GM11168 (cell line): ENCODE data around the gene UVSSA.
"Not testable (repeated sequence)": the region's sequence is repeated elsewhere in the genome, so short reads cannot be mapped to it uniquely, and the experiment has no call there.

Experiments
- in situ Hi-C: fragments of 300-500 bp; cut with MboI; formaldehyde crosslinking; loops from one replicate; pipeline ENCODE4 v1.12.0; 2022; ENCODE audit warnings: low sequenced_read_pairs; ENCODE audit not compliant: unreplicated experiment

Gene UVSSA

DNA sequence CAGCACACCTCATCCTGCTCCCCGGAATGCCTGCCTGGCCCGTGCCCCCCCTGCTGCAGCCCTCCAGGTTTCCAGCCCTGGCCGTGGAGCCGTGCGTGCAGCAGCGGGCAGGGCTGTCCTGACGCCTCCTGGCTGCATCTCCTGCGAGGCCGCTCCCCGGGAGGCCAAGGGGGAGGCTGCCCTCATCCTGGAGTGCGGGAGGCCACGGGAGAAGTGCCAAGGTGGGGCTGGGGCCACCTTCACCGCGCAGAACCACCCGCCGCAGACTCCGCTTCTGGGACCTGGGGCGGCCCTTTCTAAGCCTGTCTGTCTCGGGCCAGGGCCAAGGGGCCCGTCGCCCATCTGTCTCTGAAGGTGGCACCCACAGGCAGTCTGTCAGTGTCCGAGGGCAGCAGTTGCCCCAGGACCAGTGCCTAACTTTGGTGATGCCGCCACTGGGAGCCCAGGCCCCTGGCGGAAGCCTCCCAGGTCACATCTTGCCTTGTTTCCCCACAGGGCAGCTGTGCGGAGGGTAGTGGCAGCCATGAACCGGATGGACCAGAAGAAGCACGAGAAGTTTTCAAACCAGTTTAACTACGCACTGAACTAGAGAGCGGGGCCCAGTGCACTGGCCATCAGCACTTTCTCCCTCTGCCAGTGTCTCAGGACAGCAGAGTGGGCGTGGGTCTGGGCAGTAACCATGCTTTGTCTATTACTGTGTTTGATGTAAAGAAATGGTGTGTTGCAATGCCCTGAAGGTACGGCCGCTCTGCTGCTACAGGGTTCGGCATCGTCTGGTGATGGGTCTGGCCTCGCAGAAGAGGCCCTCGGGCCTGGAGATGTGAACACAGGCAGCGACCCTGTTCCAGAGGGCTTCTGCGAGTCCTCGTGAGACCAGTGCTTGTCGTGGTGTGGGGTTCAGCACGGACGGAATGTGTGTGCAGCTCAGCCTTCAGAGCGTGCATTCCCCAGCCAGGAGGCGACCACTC lies 38.6 kb downstream of the UVSSA start:
- in situ Hi-C loops, result no loop called here

DNA sequence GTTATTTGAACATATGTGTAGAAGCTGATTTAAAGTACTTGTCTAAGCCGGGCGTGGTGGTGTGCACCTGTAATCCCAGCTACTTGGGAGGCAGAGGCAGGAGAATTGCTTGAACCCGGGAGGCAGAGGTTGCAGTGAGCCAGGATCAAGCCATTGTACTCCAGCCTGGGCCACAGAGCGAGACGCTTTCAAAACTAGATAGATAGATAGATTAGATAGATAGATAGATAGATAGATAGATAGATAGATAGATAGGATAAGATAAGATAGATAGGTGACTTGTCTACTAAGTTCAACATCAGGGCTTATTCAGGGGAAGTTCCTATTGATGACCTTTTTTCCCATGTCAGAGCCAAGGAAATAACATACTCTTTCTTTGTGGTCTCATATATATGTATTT lies 46.4 kb downstream of the UVSSA start:
- in situ Hi-C loops, result not testable (repeated sequence)

DNA sequence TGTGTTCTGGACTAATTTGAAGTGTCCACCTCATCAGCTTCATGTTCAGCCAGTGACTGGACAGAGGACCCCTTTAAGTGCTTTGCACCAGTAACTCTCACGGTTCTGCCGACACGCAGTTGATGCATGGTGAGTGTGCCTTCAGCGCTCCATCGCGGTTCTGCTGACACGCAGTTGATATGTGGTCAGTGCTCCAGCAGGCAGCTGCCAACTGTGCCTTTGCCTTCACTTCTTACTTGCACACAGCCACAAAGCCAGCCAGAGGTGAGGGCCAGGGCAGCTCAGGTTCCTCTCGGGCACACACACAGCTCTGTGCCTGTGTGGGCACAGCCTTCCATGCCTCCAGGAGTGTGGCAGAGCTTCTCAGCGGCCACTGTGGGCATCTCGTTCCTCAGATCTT lies 46.9 kb downstream of the UVSSA start:
- in situ Hi-C loops, result no loop called here

DNA sequence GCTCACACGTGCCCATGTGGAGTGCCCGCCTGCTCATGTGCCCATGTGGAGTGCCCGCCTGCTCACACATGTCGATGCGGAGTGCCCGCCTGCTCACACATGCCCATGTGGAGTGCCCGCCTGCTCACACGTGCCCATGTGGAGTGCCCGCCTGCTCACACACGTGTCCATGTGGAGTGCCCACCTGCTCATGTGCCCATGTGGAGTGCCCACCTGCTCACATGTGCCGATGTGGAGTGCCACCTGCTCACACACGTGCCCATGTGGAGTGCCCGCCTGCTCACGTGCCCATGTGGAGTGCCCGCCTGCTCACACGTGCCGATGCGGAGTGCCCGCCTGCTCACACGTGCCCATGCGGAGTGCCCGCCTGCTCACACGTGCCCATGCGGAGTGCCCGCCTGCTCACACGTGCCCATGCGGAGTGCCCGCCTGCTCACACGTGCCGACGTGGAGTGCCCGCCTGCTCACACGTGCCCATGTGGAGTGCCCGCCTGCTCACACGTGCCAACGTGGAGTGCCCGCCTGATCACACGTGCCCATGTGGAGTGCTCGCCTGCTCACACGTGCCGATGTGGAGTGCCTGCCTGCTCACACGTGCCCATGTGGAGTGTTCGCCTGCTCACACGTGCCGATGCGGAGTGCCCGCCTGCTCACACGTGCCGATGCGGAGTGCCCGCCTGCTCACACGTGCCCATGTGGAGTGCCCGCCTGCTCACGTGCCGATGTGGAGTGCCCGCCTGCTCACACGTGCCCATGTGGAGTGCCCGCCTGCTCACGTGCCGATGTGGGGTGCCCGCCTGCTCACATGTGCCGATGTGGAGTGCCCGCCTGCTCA lies 47.8 kb downstream of the UVSSA start:
- in situ Hi-C loops, result not testable (repeated sequence)

DNA sequence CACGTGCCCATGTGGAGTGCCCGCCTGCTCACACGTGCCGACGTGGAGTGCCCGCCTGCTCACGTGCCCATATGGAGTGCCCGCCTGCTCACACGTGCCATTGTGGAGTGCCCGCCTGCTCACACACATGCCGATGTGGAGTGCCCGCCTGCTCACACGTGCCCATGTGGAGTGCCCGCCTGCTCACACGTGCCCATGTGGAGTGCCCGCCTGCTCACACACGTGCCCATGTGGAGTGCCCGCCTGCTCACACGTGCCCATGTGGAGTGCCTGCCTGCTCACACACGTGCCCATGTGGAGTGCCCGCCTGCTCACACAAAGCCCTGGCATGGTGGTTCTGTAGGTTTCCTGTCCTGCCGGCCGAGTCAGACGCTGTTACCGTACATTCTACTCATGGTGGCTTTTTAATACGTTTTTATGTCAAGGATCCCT lies 48.4 kb downstream of the UVSSA start:
- in situ Hi-C loops, result not testable (repeated sequence)

DNA sequence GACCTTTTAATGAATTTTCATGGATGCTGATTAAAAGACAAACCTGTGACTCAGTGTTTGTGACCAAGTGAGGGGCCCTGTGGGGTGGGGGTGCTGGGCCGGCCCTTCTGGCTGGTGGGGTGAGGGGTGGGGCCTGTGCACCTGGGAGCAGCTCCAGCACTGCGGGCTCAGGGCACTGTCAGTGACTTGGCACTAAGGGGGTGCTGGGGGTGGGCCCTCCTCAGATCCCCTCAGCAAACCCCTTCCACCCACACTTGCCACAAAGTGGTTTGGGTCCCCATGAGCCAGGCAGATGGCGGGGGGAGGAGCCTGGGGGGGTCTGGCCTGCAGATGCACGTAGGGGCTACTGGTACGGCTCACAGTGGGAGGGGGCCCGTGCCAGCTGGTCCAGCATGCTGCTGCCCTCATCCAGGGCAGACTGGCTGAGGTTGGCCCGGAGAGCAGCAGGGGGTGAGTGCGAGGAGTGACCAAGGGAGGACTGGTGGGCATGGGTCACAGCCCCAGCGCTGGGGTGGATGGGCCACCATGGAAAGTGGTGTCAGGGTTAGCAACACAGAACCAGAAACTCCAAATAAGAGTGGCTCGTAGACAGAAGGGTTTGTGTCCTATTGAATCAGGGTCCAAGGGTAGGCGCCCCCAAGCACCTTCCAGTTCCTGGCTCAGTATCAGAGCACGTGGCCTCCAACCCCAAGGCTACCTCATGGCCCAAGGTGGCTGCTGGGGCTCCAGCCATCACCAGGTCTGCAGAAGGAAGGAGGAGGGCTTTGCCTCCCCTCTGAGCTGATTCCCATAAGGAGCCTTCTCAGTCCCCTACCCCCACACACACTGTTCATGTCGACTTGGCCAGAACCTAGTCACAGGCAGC lies 49.2 kb downstream of the UVSSA start:
- in situ Hi-C loops, result no loop called here

DNA sequence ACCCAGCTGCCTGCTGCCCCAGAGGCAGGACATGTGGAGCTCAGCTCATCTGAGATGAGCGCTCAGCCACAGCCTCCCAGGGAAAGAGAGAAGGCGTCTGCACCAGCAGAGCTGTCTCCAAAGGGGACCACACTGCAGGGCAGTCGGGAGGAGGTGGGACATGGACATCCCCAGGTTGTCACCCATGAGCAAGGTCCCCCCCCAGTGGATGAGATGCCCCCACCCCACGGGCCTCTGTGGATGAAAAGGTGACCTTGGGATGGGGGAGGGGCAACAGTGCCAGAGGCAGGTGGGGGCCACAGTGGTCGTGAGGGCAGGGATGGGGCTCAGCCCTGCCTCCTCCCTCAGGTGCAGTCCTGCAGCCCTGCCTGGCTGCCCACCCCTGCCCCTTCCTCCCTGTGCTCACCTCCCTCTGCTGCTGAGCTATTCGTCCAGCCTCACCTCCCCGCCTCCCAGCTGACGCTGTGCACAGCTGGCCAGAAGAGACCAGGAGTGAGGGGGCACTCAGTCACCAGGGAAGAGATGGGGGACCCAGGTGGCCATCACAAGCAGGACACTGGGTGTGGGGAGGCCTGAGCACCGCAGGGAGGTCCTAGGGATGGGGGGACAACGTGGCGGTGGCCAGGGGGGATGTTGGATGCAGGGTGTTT lies 49.9 kb downstream of the UVSSA start:
- in situ Hi-C loops, result no loop called here

DNA sequence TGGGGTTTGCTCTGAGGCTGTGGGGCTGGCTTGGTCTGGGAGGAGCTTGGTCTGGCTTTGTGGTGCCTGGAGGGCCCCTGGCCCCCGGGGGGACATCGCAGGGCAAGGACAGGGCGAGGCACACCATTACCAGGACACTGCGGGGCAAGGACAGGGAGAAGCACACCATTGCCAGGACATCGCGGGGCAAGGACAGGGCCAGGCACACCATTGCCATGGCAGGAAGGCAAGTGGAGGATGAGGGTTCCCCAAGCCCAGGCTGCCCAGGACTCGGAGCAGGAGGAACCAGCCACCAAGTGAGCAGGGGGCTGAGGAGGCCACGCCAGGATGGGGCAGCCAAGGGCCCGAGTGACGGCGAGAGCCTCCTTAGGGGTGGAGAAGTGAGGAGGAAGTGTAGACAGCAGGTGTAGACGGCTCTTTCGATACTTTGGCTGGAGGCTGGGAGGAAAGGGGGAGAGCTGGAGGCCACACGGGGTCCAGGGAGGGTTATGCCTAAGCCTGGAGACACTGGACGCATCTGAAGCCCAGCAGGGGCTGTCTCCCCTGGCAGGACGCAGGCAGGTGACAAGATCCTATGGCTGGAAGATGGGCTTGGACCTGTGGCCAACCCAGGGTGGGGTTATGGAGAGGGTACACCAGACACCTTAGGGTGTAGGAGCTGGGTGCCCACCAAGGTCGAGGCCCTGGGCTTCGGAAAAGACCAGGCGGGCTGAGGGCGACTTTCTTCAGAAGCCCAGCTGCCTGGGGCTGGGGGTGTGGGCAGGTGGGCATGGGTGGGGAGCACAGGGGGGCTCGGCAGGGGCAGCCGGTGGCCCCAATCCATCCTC lies 51.9 kb downstream of the UVSSA start:
- in situ Hi-C loops, result no loop called here

DNA sequence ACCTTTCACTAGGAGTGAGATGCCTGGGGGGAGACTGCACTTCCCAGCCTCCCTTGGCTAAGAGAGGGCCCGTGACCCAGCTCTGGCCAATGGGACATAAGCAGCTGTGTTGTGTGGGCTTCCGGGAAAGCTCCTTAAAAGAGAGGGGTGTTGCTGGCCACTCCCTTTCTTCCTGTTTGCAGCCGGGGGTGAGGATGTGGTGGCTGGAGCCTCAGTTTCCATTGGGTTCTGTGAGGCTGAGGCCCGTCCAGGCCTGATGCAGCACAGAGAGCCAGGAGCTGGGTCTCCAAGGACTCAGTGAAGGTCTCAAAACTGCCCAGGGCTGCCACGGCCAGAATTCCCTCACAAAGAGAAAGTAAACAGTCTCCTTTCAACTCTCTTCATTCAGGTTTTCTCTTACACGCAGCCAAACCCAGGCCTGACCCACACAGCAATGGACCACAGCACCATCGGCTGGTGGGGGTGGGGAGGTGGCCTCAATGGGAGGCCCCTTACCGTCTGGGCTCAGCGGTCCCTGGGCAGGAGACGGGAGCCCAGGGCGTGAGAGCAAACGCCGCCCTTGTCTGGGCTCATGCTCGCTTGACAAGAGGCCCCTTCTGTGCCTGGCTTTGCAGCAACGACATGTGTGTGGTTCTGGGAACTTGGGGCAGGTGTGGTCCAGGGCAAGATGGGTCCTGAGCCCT lies 52.6 kb downstream of the UVSSA start:
- in situ Hi-C loops, result no loop called here

DNA sequence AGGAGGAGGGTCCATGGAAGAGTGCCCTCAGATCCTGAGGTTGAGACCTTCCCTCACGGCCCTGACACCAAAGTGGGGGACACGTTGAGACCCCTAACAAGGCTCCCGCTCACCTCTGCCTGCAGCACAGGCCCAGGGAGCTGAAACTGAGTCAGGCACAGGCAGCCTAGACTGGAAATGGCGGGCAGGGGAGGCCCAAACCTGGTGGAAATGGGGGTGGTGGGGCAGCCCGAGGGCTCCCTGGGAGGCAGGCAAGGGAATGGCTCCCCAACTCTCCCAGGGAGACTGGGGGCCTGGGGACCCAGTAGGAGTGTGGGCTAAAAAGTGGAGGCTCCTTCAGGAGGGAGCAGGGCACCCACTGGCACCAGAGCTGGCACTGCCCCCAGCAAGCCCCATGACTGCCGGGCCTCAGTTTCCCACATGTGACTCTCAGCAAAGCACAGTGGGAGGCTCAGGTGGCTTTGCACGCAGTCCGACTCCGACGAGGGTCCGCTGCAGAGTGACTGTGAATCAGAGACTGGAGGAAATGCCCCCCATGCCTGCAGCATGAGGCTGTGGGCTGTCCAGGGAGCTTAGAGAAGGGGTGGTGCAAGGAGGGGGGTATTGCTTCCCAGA lies 53.3 kb downstream of the UVSSA start:
- in situ Hi-C loops, result no loop called here

DNA sequence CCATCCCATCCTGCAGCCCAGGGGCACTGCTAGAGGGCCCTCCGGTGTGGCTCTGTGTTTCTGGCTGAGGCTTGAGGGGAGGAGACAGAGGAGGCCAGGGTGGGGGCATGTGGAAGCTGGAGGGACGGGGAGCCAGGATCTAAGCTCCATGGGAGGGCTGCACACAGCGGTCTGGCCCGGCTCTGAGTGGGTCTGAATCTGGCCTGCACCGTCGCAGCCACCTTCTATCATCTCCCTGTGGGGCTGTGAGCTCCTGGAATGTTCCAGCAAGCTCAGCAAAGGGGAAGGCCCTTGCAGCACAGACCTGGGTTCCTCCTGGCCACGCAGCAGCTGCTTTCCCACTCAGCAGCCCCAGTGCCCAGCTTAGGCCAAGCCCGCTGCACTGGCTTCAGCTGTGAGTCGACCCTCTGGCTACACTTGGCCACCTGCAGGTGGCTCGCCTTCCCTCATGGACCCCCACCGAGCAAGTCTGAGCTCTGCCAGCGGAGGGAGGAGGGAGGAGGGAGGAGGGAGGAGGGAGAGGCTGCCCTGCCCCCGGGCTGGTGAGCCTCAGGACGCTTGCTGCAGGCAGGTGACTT lies 53.9 kb downstream of the UVSSA start:
- in situ Hi-C loops, result no loop called here

DNA sequence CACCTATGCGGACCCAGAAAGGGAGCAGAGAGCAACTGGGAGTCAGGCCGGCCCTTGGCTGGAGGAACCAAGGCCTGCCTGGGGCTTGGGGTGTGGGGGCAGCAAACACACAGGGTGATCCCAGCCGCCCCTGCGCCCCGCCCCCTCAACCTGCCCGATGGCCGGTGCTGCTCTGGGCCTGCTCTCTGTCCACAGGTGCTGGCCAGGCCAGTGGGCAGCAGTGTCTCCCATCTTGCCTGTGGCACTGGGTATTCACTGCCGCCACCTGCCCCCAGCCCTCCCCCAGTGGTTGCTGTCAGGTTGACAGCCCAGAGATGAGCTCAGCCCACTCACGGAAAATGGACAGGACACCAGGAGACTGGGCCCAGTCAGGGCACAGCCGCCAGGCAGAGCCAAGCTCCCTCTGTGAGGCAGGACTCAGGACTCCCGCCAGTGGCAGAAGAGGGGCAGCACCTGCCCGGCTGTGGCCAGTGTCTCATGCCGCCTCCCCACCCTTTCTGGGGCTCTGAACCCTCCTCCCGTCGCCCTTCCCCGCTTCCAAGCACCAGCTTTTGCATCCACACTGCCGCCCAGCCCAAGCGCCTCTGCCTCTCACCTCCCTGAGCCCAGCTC lies 54.5 kb downstream of the UVSSA start:
- in situ Hi-C loops, result no loop called here

DNA sequence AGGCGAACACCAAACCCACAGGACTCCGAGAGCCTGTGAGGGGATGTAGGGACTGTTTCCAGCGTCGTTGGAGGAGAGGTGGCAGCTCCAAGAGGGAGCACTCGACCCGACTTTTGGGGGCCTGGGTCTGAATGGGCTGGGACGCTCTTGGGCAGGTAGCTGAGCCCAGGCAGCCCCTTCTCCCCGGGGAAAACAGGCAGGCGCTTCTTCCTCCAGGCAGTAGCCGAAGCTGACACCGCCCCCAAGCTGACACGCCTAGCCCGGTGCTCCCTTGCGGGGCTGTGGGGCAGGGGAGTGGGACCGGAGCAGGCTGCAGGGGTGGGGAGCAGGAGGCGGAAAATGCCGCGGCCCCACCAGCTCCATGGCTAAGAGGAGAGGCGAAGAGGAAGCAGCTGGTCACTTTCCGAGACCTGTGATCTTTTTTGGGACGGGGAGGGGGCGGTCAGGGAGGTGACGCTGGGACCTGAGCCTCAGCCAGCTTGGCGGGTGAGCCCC lies 55.1 kb downstream of the UVSSA start:
- in situ Hi-C loops, result no loop called here

DNA sequence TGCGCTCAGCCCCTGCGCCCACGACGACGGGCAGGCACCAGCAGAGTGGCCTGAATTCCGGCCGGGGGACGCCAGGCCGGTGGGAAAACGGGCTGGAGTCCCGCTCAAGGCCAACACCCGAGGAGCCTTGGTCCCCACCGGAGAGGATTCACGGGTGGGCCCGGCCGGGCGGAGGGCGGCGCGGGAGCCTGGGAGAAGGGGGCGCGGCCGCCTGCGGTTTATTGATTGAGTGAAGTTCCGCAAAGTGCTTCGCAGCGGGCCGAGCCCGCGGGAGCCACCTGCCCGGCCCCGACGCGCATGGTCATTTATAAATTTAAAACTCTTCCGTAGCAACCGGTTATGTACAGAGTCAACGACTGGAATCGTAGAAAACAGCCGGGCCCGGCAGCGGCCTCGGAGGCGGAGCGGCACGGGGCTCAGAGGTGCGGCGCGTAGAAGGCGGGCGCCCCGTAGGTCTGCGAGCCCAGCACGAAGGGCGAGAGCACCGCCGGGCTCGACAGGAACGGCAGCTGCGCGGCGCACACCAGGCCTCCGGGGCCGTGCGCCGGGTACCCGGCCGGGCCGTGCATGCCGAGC lies 55.6 kb downstream of the UVSSA start:
- in situ Hi-C loops, result no loop called here

DNA sequence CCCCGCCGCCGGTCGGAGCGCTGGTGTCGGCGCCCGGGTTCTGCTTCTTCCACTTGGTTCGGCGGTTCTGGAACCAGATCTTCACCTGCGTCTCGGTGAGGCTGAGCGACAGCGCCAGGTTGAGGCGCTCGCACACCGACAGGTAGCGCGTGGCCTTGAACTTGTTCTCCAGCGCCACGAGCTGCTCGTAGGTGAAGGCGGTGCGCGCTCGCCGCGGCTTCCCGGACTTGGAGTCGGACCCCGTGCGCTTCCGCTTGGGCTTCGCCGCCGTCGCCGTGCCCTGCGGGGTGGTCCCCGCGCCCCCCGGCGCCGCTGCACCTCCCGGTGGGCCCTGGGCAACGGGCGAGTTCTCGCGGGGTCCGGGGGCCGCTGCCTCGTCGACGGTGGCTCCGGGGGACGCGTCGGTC lies 56.2 kb downstream of the UVSSA start:
- in situ Hi-C loops, result no loop called here
